Measurements from ENCODE around the gene OSBPL3.

The OSBPL3 gene

DNA sequence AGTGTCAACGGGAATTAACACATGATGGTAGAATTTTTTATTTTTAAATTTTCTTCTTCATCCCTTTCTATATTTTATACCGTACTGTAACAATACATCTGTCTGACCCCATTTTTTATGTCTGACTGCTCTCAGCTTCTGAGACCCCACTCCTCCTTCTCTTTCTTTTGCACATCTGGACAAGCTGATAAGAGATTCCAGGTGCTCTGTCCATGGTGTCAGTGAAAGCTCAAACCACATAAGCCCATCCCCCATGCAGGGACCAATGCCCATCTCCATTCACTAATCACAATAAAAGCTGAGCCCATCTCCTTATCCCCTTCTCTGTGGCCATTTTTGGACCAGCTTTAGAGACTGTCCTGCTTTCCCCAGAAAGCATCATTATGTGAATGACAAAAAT, 231.5 kb downstream of the OSBPL3 start:
- no peak overlapping the region for H3K27ac ChIP-seq (ENCODE audit: low read depth, low read length)
- H3K27me3 ChIP-seq (ENCODE audit: low read length) = no peaks in the 10 kb centered on the region
- no peaks in the 10 kb centered on the region for H3K9me2 ChIP-seq (replicated peaks; ENCODE audit: insufficient read depth, low read length)
- H3K36me3 ChIP-seq (ENCODE audit: low read length) = no peaks in the 10 kb centered on the region
- H3K4me2 ChIP-seq (ENCODE audit: low read depth, low read length, poor library complexity, severe bottlenecking) = no peak overlapping the region
- no peaks in the 10 kb centered on the region for H4K20me1 ChIP-seq (ENCODE audit: low read depth, low read length)
- no peaks in the 10 kb centered on the region for H3F3A ChIP-seq (ENCODE audit: insufficient read depth)
- H3K79me2 ChIP-seq (ENCODE audit: insufficient read depth, low read length) = no peaks in the 10 kb centered on the region
- H3K9ac ChIP-seq (ENCODE audit: low read length) = no peak overlapping the region
- H3K4me3 ChIP-seq (ENCODE audit: insufficient read depth, low read length, poor library complexity, severe bottlenecking) = no peak overlapping the region
- no peak overlapping the region for H2AFZ ChIP-seq (ENCODE audit: low read depth, low read length, severe bottlenecking)
- H3K9me3 ChIP-seq (ENCODE audit: insufficient read depth, low read length) = no peaks in the 10 kb centered on the region
- TF ChIP-seq, protein P1, sequence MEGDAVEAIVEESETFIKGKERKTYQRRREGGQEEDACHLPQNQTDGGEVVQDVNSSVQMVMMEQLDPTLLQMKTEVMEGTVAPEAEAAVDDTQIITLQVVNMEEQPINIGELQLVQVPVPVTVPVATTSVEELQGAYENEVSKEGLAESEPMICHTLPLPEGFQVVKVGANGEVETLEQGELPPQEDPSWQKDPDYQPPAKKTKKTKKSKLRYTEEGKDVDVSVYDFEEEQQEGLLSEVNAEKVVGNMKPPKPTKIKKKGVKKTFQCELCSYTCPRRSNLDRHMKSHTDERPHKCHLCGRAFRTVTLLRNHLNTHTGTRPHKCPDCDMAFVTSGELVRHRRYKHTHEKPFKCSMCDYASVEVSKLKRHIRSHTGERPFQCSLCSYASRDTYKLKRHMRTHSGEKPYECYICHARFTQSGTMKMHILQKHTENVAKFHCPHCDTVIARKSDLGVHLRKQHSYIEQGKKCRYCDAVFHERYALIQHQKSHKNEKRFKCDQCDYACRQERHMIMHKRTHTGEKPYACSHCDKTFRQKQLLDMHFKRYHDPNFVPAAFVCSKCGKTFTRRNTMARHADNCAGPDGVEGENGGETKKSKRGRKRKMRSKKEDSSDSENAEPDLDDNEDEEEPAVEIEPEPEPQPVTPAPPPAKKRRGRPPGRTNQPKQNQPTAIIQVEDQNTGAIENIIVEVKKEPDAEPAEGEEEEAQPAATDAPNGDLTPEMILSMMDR (IDR thresholded peaks at IDR 0.05; ENCODE audit: insufficient read depth, low read length, poor library complexity, severe bottlenecking) = no peak
- no peak for TF ChIP-seq EZH2phosphoT487 (conservative IDR thresholded peaks at IDR 0.05; ENCODE audit: low read length)
